HG03064 (cell line): ENCODE results near the gene C4orf50.

Experiments
- ATAC-seq: cut with Tn5 transposase; IDR thresholded peaks from one replicate; pipeline ENCODE4 v1.9.1; 2021; ENCODE audit warnings: low read depth; ENCODE audit not compliant: unreplicated experiment

The C4orf50 gene

GRCh38 chr4:6044276-6044675, 26.0 kb upstream of the C4orf50 start:
- no peak for ATAC-seq

- ATAC-seq, result no peak
Measured at GRCh38 chr4:6043843-6044242, 25.6 kb upstream of the C4orf50 start.

GRCh38 chr4:6043188-6043587, 25.0 kb upstream of the C4orf50 start:
- ATAC-seq, result no peak

- no peak for ATAC-seq
Measured at GRCh38 chr4:6042293-6043063, 24.2 kb upstream of the C4orf50 start.

DNA sequence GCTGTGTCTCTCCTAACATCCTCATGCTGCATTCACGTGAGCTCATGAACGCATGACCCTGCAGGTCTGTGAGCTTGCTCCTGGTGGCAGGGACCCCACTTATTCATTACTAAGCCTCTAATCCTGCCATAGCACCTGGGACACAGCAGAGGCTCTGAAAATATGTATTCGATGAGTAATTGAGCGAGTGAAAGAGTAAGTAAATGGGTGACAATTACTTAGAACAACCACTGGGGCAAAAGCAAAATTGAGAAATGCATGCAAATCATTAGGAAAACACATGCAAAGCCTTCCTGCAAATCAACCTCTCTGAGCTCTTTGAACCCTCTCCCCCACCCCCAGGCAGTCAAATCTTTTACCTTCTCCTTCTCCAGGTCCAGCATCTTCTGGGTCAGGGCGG, 23.6 kb upstream of the C4orf50 start:
- ATAC-seq, result no peak

DNA sequence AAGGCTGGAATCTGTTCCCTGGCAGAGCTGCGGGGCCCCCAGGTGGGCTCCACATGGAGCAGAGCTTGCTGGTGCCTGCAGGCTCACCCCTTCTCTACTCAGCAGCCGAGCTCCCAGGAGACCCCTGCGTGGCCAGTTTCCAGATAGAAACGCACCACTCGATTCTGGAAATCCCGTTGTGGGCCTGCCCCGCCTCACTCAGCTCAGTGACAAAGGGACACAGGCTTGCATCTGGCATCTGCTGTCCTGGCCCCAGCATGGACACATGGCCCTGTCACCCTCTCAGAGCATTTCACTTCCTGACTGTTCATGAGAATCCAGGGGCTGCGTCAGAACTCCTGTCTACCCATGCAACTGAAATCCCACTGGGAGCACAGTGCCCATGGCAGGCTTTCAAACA, 20.5 kb upstream of the C4orf50 start:
- ATAC-seq, result no peak

GRCh38 chr4:6035786-6036185, 17.6 kb upstream of the C4orf50 start:
- no peak for ATAC-seq

- no peak for ATAC-seq
Measured at GRCh38 chr4:6033381-6033780, 15.2 kb upstream of the C4orf50 start.

GRCh38 chr4:6032249-6033244, 14.3 kb upstream of the C4orf50 start:
- ATAC-seq, result no peak

DNA sequence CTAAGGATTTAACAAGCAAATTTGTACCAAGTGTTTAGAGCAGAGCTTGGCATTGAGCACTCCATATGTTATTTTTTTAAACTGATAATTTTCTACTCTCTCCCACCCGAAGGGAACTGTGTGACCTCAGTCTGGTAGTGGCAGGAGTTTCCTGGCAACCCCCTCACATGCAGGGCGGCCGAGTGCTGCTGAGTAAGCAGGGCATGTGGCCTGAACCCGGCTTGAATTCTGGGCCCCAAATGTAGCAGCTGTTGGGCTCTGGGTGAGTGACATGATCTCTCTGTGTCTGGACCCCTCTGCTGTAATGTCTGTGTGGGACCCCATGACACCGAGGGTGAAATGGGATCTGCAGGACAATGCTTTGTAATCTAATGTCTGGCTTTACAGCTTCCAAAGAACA, 13.6 kb upstream of the C4orf50 start:
- ATAC-seq, result no peak

DNA sequence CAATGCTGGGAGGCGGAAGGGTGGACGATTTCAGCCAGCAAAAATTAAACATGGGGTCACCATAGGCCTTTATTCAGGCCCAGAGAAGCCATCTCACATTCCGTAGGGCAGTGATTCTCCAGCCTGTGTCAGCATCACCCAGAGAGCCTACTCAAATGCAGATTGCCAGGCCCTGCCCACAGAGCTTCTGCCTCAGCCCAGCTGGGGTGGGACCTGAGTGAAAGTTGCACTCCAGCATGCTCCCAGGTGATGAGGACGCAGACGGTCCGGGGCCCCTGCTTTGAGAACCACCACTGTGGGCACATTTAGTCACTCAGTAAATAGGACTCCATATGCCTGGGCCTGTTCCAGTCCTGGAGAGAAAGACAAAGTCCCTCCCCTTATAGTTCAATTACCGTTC, 12.4 kb upstream of the C4orf50 start:
- ATAC-seq, result no peak

GRCh38 chr4:6029254-6029653, 11.0 kb upstream of the C4orf50 start:
- no peak for ATAC-seq

- no peak for ATAC-seq
Measured at GRCh38 chr4:6028168-6028567, 9.9 kb upstream of the C4orf50 start.

GRCh38 chr4:6027392-6027791, 9.2 kb upstream of the C4orf50 start:
- ATAC-seq, result no peak

DNA sequence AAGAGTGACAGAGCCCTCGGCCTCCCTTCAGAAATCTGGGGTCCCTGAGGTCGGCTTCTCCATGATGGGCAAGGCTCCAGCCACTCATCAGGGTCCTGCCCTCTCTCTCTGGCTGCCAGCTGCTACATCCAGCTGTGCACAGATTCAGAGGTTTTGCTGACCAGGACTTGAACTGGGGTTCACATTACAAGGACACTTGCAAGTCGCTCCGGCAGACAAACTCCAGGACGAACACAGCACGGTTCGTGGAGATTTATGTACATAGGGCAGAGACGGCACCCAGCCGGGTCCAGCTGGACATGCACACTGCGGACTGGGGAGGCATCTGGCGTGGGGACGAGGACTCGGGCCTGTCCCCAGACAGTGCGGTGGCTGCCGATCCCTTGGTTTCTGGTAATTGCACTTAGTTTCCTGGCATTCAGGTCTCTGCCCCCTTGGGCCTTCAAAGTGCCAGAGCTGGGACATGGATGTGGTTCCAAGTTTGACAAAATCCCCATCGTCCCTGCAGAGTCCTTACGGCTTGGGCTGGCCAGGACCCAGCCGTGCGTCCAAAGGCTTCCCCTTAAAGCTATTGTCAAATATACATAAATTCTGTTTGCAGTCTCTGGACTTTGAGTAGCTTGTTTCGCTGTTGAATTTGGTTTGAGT, 6.2 kb upstream of the C4orf50 start:
- no peak for ATAC-seq

DNA sequence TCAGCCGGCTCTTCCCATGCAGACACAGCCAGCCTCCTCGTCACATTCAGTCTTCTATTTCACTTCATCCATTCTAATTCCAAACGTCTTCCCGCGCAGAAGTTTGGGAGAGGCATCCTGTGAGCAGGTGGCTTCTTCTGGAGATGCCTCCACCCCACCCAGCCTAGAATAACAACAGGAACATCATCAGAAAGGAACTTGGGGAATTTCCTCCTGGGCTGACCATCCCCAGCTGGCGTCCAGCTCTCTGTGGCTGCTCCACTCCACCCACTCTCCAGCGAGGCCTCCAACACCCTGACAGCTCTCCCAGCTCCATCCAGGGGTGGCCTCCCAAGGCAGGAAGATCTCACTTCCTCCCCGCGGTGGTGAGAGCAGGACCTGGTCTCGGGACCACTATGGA, 5.5 kb upstream of the C4orf50 start:
- ATAC-seq, result no peak

GRCh38 chr4:6022607-6023288, 4.5 kb upstream of the C4orf50 start:
- no peak for ATAC-seq

GRCh38 chr4:6021831-6022606, 3.8 kb upstream of the C4orf50 start:
- no peak for ATAC-seq

GRCh38 chr4:6020613-6021012, 2.4 kb upstream of the C4orf50 start:
- no peak for ATAC-seq
